A673 (cell line): ENCODE results near the gene SALL3.

ENCODE experiments used
- CTCF ChIP-seq: fragments of 300-800, 200-600 bp; sonication (generic); conservative IDR thresholded peaks from 2 replicates; pipeline ENCODE4 v1.5.1; 2017; ENCODE audit warnings: low read depth, mild to moderate bottlenecking, antibody characterized with exemption, low read length, moderate library complexity, mixed read lengths
- EZH2 ChIP-seq: fragments of 200-600 bp; sonication (generic); IDR thresholded peaks from 2 replicates; pipeline ENCODE4 v1.6.1; 2017; ENCODE audit warnings: borderline replicate concordance, low read depth, mild to moderate bottlenecking, mixed read lengths, antibody characterized with exemption, low read length; ENCODE audit not compliant: poor library complexity, severe bottlenecking

- no peak for TF ChIP-seq CTCF
- TF ChIP-seq EZH2 = no peak
These were observed 13.7 kb downstream of the SALL3 start for GRCh38 chr18:78993014-78993926.
